ENCODE results near the gene NIPAL3.

GRCh38 chr1:24416666-24417391 lies 1.2 kb downstream of the NIPAL3 start:
- TF ChIP-seq CTCF (IDR thresholded peaks at IDR 0.05; ENCODE audit: low read length) (no peak), EZH2 (optimal IDR thresholded peaks at IDR 0.05; ENCODE audit: low read depth, low read length) (no peak), EZH2phosphoT487 (IDR thresholded peaks at IDR 0.05; ENCODE audit: low read length) (no peak)
